Sigmoid colon (tissue), 7 donors: Measurements from ENCODE around the gene CPA1. TPM values are rescaled to one million over a fixed set of nuclear protein-coding genes. Genes with fewer than 3 reads are reported as not detected.

ENCODE experiments used
- DNase-seq: peaks from one replicate; pipeline ENCODE4 v3.0.0-alpha.2; 2019
- H3K27ac ChIP-seq, 4 donors: fragments of 200-600 bp; sonication (generic); one replicate each; pipeline ENCODE4 v1.5.1; 2016 to 2019; ENCODE audit warnings: mild to moderate bottlenecking in 1 of 4
- H3K27me3 ChIP-seq, 3 donors: fragments of 200-600 bp; sonication (generic); one replicate each; pipeline ENCODE4 v1.5.1; 2019; ENCODE audit warnings: mild to moderate bottlenecking in 1 of 3
- H3K36me3 ChIP-seq, 4 donors: fragments of 200-600 bp; sonication (generic); one replicate each; pipeline ENCODE4 v1.5.1; 2016 to 2019
- H3K4me1 ChIP-seq, 4 donors: fragments of 200-600 bp; sonication (generic); one replicate each; pipeline ENCODE4 v1.5.1; 2017 to 2019
- H3K4me3 ChIP-seq, 4 donors: fragments of 200-600 bp; sonication (generic); one replicate each; pipeline ENCODE4 v1.5.1; 2017 to 2019; ENCODE audit warnings: mild to moderate bottlenecking in 2 of 4, moderate library complexity in 1 of 4
- H3K9me3 ChIP-seq, 4 donors: fragments of 200-600 bp in 3 of 4; sonication (generic) in 3 of 4; one replicate each; pipeline versions ENCODE4 v1.5.1 to v1.6.1; 2013 to 2019
- CTCF ChIP-seq, 4 experiments: fragments of 450-650 bp in 3 of 4; fragments of 200-600 bp in 1 of 4; IDR thresholded peaks; one replicate each; pipeline ENCODE4 v1.5.1; 2016 to 2019; ENCODE audit warnings: antibody characterized with exemption in 4 of 4, mild to moderate bottlenecking in 3 of 4, moderate library complexity in 2 of 4
- EP300 ChIP-seq, 4 donors: sonication (generic); formaldehyde crosslinking; IDR thresholded peaks; one replicate each; pipeline ENCODE4 v1.6.1; 2017; ENCODE audit warnings: antibody characterized with exemption in 4 of 4
- POLR2A ChIP-seq, 2 donors: fragments of 450-650 bp; IDR thresholded peaks; one replicate each; pipeline ENCODE4 v1.6.1; 2016; ENCODE audit warnings: antibody characterized with exemption in 2 of 2, mild to moderate bottlenecking in 2 of 2, moderate library complexity in 2 of 2
- POLR2AphosphoS5 ChIP-seq, 4 donors: sonication (generic); formaldehyde crosslinking; IDR thresholded peaks; one replicate each; pipeline ENCODE4 v1.6.1; 2017; ENCODE audit warnings: antibody characterized with exemption in 4 of 4
- WGBS, 2 donors: extraction: QIAGEN DNeasy Blood & Tissue Kit; methylation state at CpG; one replicate each; pipeline ENCODE4 v1.1.7; 2013; 5-methylcytosine and 5-hydroxymethylcytosine counted together
- intact Hi-C: fragments of 100-400 bp; cut with DNase I; formaldehyde crosslinking; loops from one replicate; pipeline ENCODE4 v1.15.1; 2023
- polyA plus RNA-seq, 3 donors: library from polyadenylated mRNA; stranded (reverse); fragments of 200-250 nt; gene quantifications; one replicate each; pipeline ENCODE4 v1.2.3, GENCODE V29; 2013
- total RNA-seq, 4 donors: library from RNA; depleted of rRNA; stranded (reverse); fragments of >200 nt; gene quantifications; one replicate each; pipeline ENCODE4 v1.1.0, GENCODE V29; 2016
- donor health status: healthy with polysubstance abuse.
- donor health status: Bipolar disorder and iron deficiency.
- donor health status: healthy.

Gene CPA1
- total and polyA plus RNA-seq, 7 donors, result 0.34 to 7.8 (median 1.7) TPM; not detected in 3

- Histone ChIP-seq H3K36me3 (no peaks in the 10 kb centered on the region), H3K27ac (no peak overlapping the region), H3K4me3 (no peak overlapping the region), H3K4me1 (peaks cover 0 to 48% (median 33%) of the 10 kb centered on the region in 4 donors), H3K27me3 (no peaks in the 10 kb centered on the region), H3K9me3 (no peaks in the 10 kb centered on the region)
- intact Hi-C loops, result no loop called here
- DNase-seq, result no peak
- 83 to 93% methylated on average over 19 of the region's 19 CpGs for WGBS, 2 donors
- TF ChIP-seq CTCF (IDR thresholded peaks at IDR 0.05) (no peak), EP300 (IDR thresholded peaks at IDR 0.05) (no peak), POLR2A (IDR thresholded peaks at IDR 0.05) (no peak), POLR2AphosphoS5 (IDR thresholded peaks at IDR 0.05) (no peak)
These were observed 12.2 kb upstream of the CPA1 start for GRCh38 chr7:130367836-130368746.

- H3K27ac ChIP-seq, result peak overlapping the region in 2 of 4 donors; percentile 9 to 26
- no peak overlapping the region for H3K4me3 ChIP-seq
- H3K9me3 ChIP-seq, result no peaks in the 10 kb centered on the region
- 50 to 51% methylated on average over 10 of the region's 10 CpGs for WGBS, 2 donors
- intact Hi-C loops, result no loop called here
- TF ChIP-seq POLR2A (IDR thresholded peaks at IDR 0.05) (no peak), POLR2AphosphoS5 (IDR thresholded peaks at IDR 0.05) (peak in 1 of 4 donors; percentile 47), CTCF (IDR thresholded peaks at IDR 0.05) (peak in 1 of 4 experiments; percentile 7), EP300 (IDR thresholded peaks at IDR 0.05) (no peak)
- no peak for DNase-seq
- no peaks in the 10 kb centered on the region for H3K36me3 ChIP-seq
- peaks cover 0 to 55% (median 44%) of the 10 kb centered on the region in 4 donors for H3K4me1 ChIP-seq
- H3K27me3 ChIP-seq, result no peaks in the 10 kb centered on the region
These were observed 11.1 kb upstream of the CPA1 start for GRCh38 chr7:130369110-130369711.

GRCh38 chr7:130369831-130370550 is 10.3 kb upstream of the CPA1 start:
- Histone ChIP-seq H3K27ac (peak overlapping the region in 2 of 4 donors; percentile 88 to 95), H3K4me3 (no peak overlapping the region), H3K27me3 (no peaks in the 10 kb centered on the region), H3K9me3 (no peaks in the 10 kb centered on the region), H3K4me1 (peaks cover 0 to 59% (median 48%) of the 10 kb centered on the region in 4 donors), H3K36me3 (no peaks in the 10 kb centered on the region)
- no peak for TF ChIP-seq POLR2A (IDR thresholded peaks at IDR 0.05)
- no peak for TF ChIP-seq CTCF (IDR thresholded peaks at IDR 0.05)
- no peak for TF ChIP-seq POLR2AphosphoS5 (IDR thresholded peaks at IDR 0.05)
- TF ChIP-seq EP300 (IDR thresholded peaks at IDR 0.05), result no peak
- intact Hi-C loops, result no loop called here
- DNase-seq, result no peak
- 63 to 81% methylated on average over 3 of the region's 3 CpGs for WGBS, 2 donors

GRCh38 chr7:130371046-130371445 is 9.2 kb upstream of the CPA1 start:
- Histone ChIP-seq H3K9me3 (no peaks in the 10 kb centered on the region), H3K4me1 (peaks cover 0 to 59% (median 48%) of the 10 kb centered on the region in 4 donors), H3K27ac (peak overlapping the region in 3 of 4 donors; percentile 88 to 95 (median 90)), H3K36me3 (no peaks in the 10 kb centered on the region), H3K27me3 (no peaks in the 10 kb centered on the region), H3K4me3 (no peak overlapping the region)
- WGBS, 2 donors, result 80 to 84% methylated on average over 3 of the region's 3 CpGs
- TF ChIP-seq CTCF (IDR thresholded peaks at IDR 0.05) (no peak), POLR2A (IDR thresholded peaks at IDR 0.05) (no peak), EP300 (IDR thresholded peaks at IDR 0.05) (no peak), POLR2AphosphoS5 (IDR thresholded peaks at IDR 0.05) (no peak)
- peak; percentile 86 for DNase-seq
- intact Hi-C loops, result no loop called here
